ENCODE data around the gene NOXO1. TPM values are rescaled to one million over a fixed set of nuclear protein-coding genes. Genes with fewer than 3 reads are reported as not detected.
A peak's percentile ranks its signal among the peaks of the same experiment; 100 is the strongest.

NOXO1 gene
- total and polyA plus RNA-seq, 11 donors, result 0.06 to 0.15 TPM; not detected in 9

GRCh38 chr16:1950047-1950446 is 31.2 kb downstream of the NOXO1 start:
- Histone ChIP-seq H3K9me3 (no peaks in the 10 kb centered on the region), H3K4me3 (no peak overlapping the region), H3K27ac (peak overlapping the region; percentile 59 to 97 (median 83)), H3K4me1 (peaks cover 0 to 30% (median 5%) of the 10 kb centered on the region in 12 donors), H3K27me3 (no peaks in the 10 kb centered on the region), H3K36me3 (peaks cover 0 to 4% (median 0%) of the 10 kb centered on the region in 9 donors)
- DNase-seq (peak in 1 of 5 donors; percentile 55), ATAC-seq (peak; percentile 4 to 36 (median 22))
- WGBS, 4 donors, result 39 to 68% (median 55%) methylated on average over 4 to 7 of the region's 7 CpGs
- TF ChIP-seq POLR2A (IDR thresholded peaks at IDR 0.05) (no peak), CTCF (IDR thresholded peaks at IDR 0.05) (no peak)
- intact Hi-C loops (cut with DNase I), result no loop called here

GRCh38 chr16:1949507-1949906 is 31.8 kb downstream of the NOXO1 start:
- no peak for TF ChIP-seq CTCF (IDR thresholded peaks at IDR 0.05)
- no peak for TF ChIP-seq POLR2A (IDR thresholded peaks at IDR 0.05)
- Histone ChIP-seq H3K27me3 (no peaks in the 10 kb centered on the region), H3K4me3 (no peak overlapping the region), H3K9me3 (no peaks in the 10 kb centered on the region), H3K4me1 (peaks cover 0 to 30% (median 5%) of the 10 kb centered on the region in 12 donors), H3K27ac (peak overlapping the region in 1 of 12 donors; percentile 37), H3K36me3 (peaks cover 0 to 4% (median 0%) of the 10 kb centered on the region in 9 donors)
- no peak for DNase-seq
- 86 to 94% (median 93%) methylated on average over 10 to 11 of the region's 11 CpGs for whole genome bisulfite sequencing, 4 donors
- no peak for ATAC-seq
- intact Hi-C loops (cut with DNase I), result no loop called here

- Histone ChIP-seq H3K4me1 (peaks cover 0 to 29% (median 10%) of the 10 kb centered on the region in 12 donors), H3K27me3 (no peaks in the 10 kb centered on the region), H3K36me3 (peaks cover 0 to 4% (median 0%) of the 10 kb centered on the region in 9 donors), H3K9me3 (no peaks in the 10 kb centered on the region), H3K27ac (peak overlapping the region in 2 of 12 donors; percentile 8 to 11), H3K4me3 (no peak overlapping the region)
- WGBS, 4 donors, result 85 to 95% (median 90%) methylated on average over 8 to 9 of the region's 9 CpGs
- DNase-seq (no peak), ATAC-seq (no peak)
- TF ChIP-seq POLR2A (IDR thresholded peaks at IDR 0.05) (no peak), CTCF (IDR thresholded peaks at IDR 0.05) (no peak)
- intact Hi-C loops (cut with DNase I), result no loop called here
Observed at GRCh38 chr16:1947369-1947670, 33.9 kb downstream of the NOXO1 start.

GRCh38 chr16:1946495-1947368 is 34.5 kb downstream of the NOXO1 start:
- 72 to 85% (median 79%) methylated on average over 24 to 38 of the region's 38 CpGs for WGBS, 4 donors
- peak overlapping the region in 2 of 12 donors; percentile 8 to 11 for H3K27ac ChIP-seq

More at GRCh38 chr16:1946495-1947368, 34.5 kb downstream of the NOXO1 start:
- intact Hi-C loops (cut with DNase I), result no loop called here
- DNase-seq (no peak), ATAC-seq (no peak)
- TF ChIP-seq POLR2A (IDR thresholded peaks at IDR 0.05) (no peak), CTCF (IDR thresholded peaks at IDR 0.05) (no peak)
- H3K27me3 ChIP-seq, result no peaks in the 10 kb centered on the region
- H3K9me3 ChIP-seq, result no peaks in the 10 kb centered on the region
- peaks cover 0 to 35% (median 16%) of the 10 kb centered on the region in 12 donors for H3K4me1 ChIP-seq
- no peak overlapping the region for H3K4me3 ChIP-seq
- peaks cover 0 to 4% (median 0%) of the 10 kb centered on the region in 9 donors for H3K36me3 ChIP-seq

Data from heart left ventricle (tissue), 16 donors.